Mammary epithelial cell (primary cell): Measurements from ENCODE around the gene CHAT.

ENCODE experiments used
- CTCF ChIP-seq, 2 donors: IDR thresholded peaks in 1 of 2; conservative IDR thresholded peaks in 1 of 2; 2 replicates each; pipeline ENCODE4 v1.5.1; 2011 to 2012; ENCODE audit warnings: inconsistent platforms in 2 of 2, low read length in 2 of 2, mild to moderate bottlenecking in 2 of 2, control low read depth in 1 of 2, low read depth in 1 of 2; ENCODE audit not compliant: insufficient read depth in 1 of 2; ENCODE audit errors: extremely low read depth in 1 of 2
- EZH2 ChIP-seq: IDR thresholded peaks from 2 replicates; pipeline ENCODE4 v1.6.1; 2012; ENCODE audit warnings: low read length, inconsistent platforms, borderline replicate concordance

- TF ChIP-seq CTCF (conservative IDR thresholded peaks at IDR 0.05 in 1 of 2, IDR thresholded peaks at IDR 0.05 in 1 of 2; ENCODE audit: extremely low read depth in 1 of 2, insufficient read depth in 1 of 2, low read depth in 1 of 2, low read length in 2 of 2) (no peak), EZH2 (no peak)
These were observed 69.0 kb downstream of the CHAT start for GRCh38 chr10:49682879-49683278.
